GM18909 (cell line): ENCODE data around the gene ST6GALNAC3.
"Not testable (repeated sequence)": the region's sequence is repeated elsewhere in the genome, so short reads cannot be mapped to it uniquely, and the experiment has no call there.

Source experiments
- ATAC-seq: cut with Tn5 transposase; IDR thresholded peaks from one replicate; pipeline ENCODE4 v1.9.1; 2021; ENCODE audit warnings: mild to moderate bottlenecking; ENCODE audit not compliant: unreplicated experiment, poor library complexity

The ST6GALNAC3 gene

GRCh38 chr1:76593141-76593540 is 518.6 kb downstream of the ST6GALNAC3 start:
- no peak for ATAC-seq

- no peak for ATAC-seq
Observed at GRCh38 chr1:76593618-76594017, 519.1 kb downstream of the ST6GALNAC3 start.

GRCh38 chr1:76595024-76595423 is 520.5 kb downstream of the ST6GALNAC3 start:
- ATAC-seq = no peak

GRCh38 chr1:76601465-76601864 is 526.9 kb downstream of the ST6GALNAC3 start:
- ATAC-seq = no peak

- ATAC-seq = no peak
Observed at GRCh38 chr1:76607717-76608116, 533.2 kb downstream of the ST6GALNAC3 start.

GRCh38 chr1:76611770-76612445 is 537.4 kb downstream of the ST6GALNAC3 start:
- no peak for ATAC-seq

GRCh38 chr1:76613886-76614285 is 539.3 kb downstream of the ST6GALNAC3 start:
- ATAC-seq = no peak

- ATAC-seq = no peak
Observed at GRCh38 chr1:76615253-76616035, 540.9 kb downstream of the ST6GALNAC3 start.

GRCh38 chr1:76620371-76620770 is 545.8 kb downstream of the ST6GALNAC3 start:
- no peak for ATAC-seq

- ATAC-seq = no peak
Observed at GRCh38 chr1:76622774-76623528, 548.4 kb downstream of the ST6GALNAC3 start.

- no peak for ATAC-seq
Observed at GRCh38 chr1:76625886-76626678, 551.5 kb downstream of the ST6GALNAC3 start.

- ATAC-seq = no peak
Observed at GRCh38 chr1:76627498-76627897, 553.0 kb downstream of the ST6GALNAC3 start.

- ATAC-seq = no peak
Observed at GRCh38 chr1:76627901-76628300, 553.4 kb downstream of the ST6GALNAC3 start.

- no peak for ATAC-seq
Observed at GRCh38 chr1:76632136-76632535, 557.6 kb downstream of the ST6GALNAC3 start.

GRCh38 chr1:76635784-76636183 is 561.2 kb downstream of the ST6GALNAC3 start:
- no peak for ATAC-seq

GRCh38 chr1:76639181-76639580 is 564.6 kb downstream of the ST6GALNAC3 start:
- no peak for ATAC-seq

GRCh38 chr1:76640092-76640491 is 565.5 kb downstream of the ST6GALNAC3 start:
- no peak for ATAC-seq

GRCh38 chr1:76640723-76641122 is 566.2 kb downstream of the ST6GALNAC3 start:
- no peak for ATAC-seq

- no peak for ATAC-seq
Observed at GRCh38 chr1:76644139-76644538, 569.6 kb downstream of the ST6GALNAC3 start.

GRCh38 chr1:76652860-76653259 is 578.3 kb downstream of the ST6GALNAC3 start:
- not testable (repeated sequence) for ATAC-seq
